ENCODE measurements around the gene SIL1.
"Not testable (repeated sequence)": the region's sequence is repeated elsewhere in the genome, so short reads cannot be mapped to it uniquely, and the experiment has no call there.

The SIL1 gene

GRCh38 chr5:139197710-139198669, at the start of gene SIL1:
TSS of gene SIL1 (minus strand) at chr5:139198368. CDS start at chr5:139127843, 70,525 bp downstream.
- peaks cover 32% of the 10 kb centered on the region for H3K4me1 Mint-ChIP-seq
- no peaks in the 10 kb centered on the region for H3K27me3 Mint-ChIP-seq

GRCh38 chr5:139246394-139246793, 48.2 kb upstream of the SIL1 start:
- no peaks in the 10 kb centered on the region for H3K36me3 Mint-ChIP-seq
- peaks cover 20% of the 10 kb centered on the region for H3K4me1 Mint-ChIP-seq
- H3K27ac Mint-ChIP-seq, result peak overlapping the region; percentile 76
- H3K9me3 Mint-ChIP-seq, result no peaks in the 10 kb centered on the region
- H3K4me3 Mint-ChIP-seq, result peak overlapping the region; percentile 3
- H3K27me3 Mint-ChIP-seq, result no peaks in the 10 kb centered on the region

More at GRCh38 chr5:139197710-139198669, at the start of gene SIL1:
- H3K27ac Mint-ChIP-seq, result peak within 1 kb of the TSS; percentile 92
- H3K9me3 Mint-ChIP-seq, result no peaks in the 10 kb centered on the region
- H3K36me3 Mint-ChIP-seq, result peaks cover 4% of the 10 kb centered on the region
- H3K4me3 Mint-ChIP-seq, result peak within 1 kb of the TSS; percentile 95

DNA sequence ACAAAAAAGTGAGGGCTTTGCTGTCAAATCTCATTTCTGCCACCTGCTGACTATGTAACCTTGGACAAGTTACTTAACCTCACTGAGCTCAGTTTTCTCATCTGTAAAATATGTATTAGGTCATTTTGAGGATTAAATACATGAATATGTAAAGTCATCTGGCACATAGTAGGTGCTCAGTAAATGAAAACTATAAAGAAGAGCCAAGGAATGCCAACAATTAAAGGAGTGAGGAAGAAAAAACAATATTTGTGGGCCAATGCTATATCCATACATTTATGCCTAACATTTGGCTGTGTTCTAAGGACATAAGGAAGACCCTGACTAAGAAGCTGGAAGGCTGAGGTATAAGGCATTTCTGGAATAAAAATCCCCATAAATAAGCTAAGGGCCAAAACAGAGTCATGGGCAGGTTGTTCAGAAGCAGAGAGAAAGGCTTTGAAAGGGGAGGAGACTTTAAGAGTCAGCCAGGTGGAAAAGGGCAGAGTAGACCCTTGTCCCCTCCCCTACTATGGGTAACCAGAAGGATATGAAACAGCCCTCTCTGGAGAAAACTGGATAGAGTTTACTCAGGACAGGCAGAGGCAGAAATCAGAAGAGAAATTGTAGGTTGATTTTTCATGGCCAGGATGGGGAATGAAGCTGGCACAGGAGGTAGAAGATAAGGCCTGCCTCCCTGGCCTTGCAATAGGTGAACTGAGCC, 47.6 kb upstream of the SIL1 start:
- Mint-ChIP-seq H3K27ac (peak overlapping the region; percentile 76), H3K4me3 (peak overlapping the region; percentile 3)

DNA sequence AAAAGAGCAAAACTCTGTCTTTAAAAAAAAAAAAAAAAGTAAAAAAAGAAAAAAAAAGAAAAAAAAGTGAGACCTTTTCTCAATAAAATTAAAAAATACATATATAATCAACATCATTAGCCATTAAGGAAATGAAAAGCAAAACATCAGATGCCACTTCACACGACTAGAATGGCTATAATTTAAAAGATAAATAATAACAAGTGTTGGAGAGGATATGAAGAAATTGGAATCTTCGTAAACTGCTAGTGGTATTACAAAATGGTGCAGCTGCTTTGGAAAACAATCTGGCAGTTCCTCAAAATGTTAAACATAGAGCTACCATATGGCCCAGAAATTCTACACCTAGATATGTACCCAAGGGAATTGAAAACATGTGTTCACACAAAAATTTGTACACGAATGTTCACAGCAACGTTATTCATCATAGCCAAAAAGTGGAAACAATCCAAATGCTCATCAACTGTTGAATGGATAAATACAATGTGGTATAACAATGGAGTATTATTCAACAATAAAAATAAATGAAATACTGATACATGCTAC, 45.3 kb upstream of the SIL1 start:
- Mint-ChIP-seq H3K9me3 (no peaks in the 10 kb centered on the region), H3K27ac (no peak overlapping the region), H3K4me3 (no peak overlapping the region), H3K36me3 (no peaks in the 10 kb centered on the region), H3K4me1 (peaks cover 20% of the 10 kb centered on the region), H3K27me3 (no peaks in the 10 kb centered on the region)

More for the DNA sequence above, 47.6 kb upstream of the SIL1 start:
- Mint-ChIP-seq H3K4me1 (peaks cover 20% of the 10 kb centered on the region), H3K9me3 (no peaks in the 10 kb centered on the region), H3K36me3 (no peaks in the 10 kb centered on the region), H3K27me3 (no peaks in the 10 kb centered on the region)

DNA sequence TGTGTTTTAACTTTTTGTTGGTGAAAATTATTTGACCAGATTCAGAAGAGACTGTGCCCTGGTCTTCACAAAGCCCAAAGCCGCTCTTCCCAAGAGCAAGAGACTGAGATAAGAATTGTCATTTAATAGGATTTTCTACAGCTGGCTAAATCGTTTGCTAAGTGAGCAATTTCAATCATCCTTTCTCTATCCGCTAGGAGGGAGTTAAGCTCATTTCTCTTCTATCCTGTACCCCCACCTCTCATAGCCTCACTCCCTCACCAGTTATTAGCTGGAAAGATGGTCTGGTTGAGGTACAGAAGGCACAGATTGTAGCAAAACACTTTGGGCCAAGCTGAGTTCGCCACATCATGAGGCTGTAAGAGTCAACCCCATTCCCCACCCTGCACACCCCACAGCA, 43.0 kb upstream of the SIL1 start:
- H3K27ac Mint-ChIP-seq, result no peak overlapping the region
- no peaks in the 10 kb centered on the region for H3K36me3 Mint-ChIP-seq
- H3K9me3 Mint-ChIP-seq, result no peaks in the 10 kb centered on the region
- no peak overlapping the region for H3K4me3 Mint-ChIP-seq
- H3K27me3 Mint-ChIP-seq, result no peaks in the 10 kb centered on the region
- peaks cover 7% of the 10 kb centered on the region for H3K4me1 Mint-ChIP-seq

GRCh38 chr5:139236479-139236878, 38.3 kb upstream of the SIL1 start:
- no peaks in the 10 kb centered on the region for H3K9me3 Mint-ChIP-seq
- no peaks in the 10 kb centered on the region for H3K4me1 Mint-ChIP-seq
- no peaks in the 10 kb centered on the region for H3K36me3 Mint-ChIP-seq
- no peak overlapping the region for H3K27ac Mint-ChIP-seq
- no peaks in the 10 kb centered on the region for H3K27me3 Mint-ChIP-seq
- no peak overlapping the region for H3K4me3 Mint-ChIP-seq

- Mint-ChIP-seq H3K4me1 (no peaks in the 10 kb centered on the region), H3K27ac (no peak overlapping the region), H3K4me3 (no peak overlapping the region), H3K36me3 (no peaks in the 10 kb centered on the region), H3K27me3 (no peaks in the 10 kb centered on the region), H3K9me3 (no peaks in the 10 kb centered on the region)
Measured at GRCh38 chr5:139232147-139232724, 34.1 kb upstream of the SIL1 start.

GRCh38 chr5:139228201-139228803, 30.1 kb upstream of the SIL1 start:
- Mint-ChIP-seq H3K27ac (no peak overlapping the region), H3K9me3 (no peaks in the 10 kb centered on the region), H3K27me3 (no peaks in the 10 kb centered on the region), H3K4me1 (no peaks in the 10 kb centered on the region), H3K36me3 (no peaks in the 10 kb centered on the region), H3K4me3 (no peak overlapping the region)

DNA sequence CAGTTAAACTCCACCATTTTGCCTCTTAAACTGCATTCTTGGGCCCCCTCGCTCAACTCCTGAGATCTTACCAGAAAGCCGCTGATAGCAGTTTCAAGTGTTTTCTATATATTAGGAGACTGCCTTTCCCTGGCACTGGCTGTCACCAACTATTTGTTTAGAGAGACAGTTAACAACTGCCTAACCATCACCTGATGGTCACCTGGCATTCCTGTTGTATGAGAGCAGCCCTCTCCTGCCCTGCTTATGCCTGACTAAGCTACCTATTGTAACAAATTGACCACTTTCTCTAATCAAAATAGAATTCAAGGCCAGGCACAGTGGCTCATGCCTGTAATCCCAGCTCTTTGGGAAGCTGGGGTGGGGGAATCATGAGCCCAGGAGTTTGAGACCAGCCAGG, 28.0 kb upstream of the SIL1 start:
- Mint-ChIP-seq H3K4me1 (no peaks in the 10 kb centered on the region), H3K4me3 (no peak overlapping the region), H3K9me3 (no peaks in the 10 kb centered on the region), H3K27ac (no peak overlapping the region), H3K36me3 (no peaks in the 10 kb centered on the region), H3K27me3 (peaks cover 1% of the 10 kb centered on the region)

DNA sequence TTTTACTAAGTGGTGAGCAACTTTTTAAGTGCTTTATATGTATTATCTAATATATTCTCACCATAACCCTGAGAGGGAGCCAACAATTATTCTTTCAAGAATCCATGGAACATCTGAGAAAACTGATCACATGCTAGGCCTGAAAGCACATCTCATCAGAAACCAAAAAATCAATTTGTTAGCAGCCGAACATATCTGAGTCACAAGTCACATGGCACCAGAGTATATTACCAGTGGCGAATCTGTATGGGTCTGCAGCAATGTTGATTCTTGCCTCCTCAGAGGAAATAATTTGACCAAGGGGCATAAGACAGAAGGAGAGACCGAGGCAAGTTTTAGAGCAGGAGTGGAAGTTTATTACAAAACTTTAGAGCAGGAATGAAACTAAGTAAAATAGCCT, 25.3 kb upstream of the SIL1 start:
- Mint-ChIP-seq H3K4me1 (no peaks in the 10 kb centered on the region), H3K4me3 (no peak overlapping the region), H3K27ac (no peak overlapping the region), H3K9me3 (no peaks in the 10 kb centered on the region), H3K36me3 (no peaks in the 10 kb centered on the region), H3K27me3 (peaks cover 1% of the 10 kb centered on the region)

DNA sequence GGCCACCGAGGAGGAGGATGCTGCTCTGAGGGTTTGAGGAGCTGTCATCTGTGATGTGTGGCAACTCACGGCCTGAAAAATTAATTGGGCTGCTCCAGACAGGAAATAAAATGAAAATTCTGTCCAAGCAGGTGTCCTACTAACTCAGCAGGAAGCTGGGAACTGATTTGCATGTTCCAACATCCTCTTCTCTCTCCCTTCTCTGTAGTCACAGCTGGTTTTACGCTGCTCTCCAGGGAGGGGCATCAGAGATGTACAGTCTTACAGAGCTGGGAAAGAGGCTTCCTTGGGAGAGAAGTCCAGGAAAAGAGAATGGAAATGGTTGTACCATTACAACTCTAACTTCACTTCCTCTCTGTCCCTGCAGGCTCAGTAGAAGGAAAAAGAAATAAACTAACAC, 24.2 kb upstream of the SIL1 start:
- Mint-ChIP-seq H3K4me1 (no peaks in the 10 kb centered on the region), H3K27ac (no peak overlapping the region), H3K9me3 (no peaks in the 10 kb centered on the region), H3K36me3 (no peaks in the 10 kb centered on the region), H3K27me3 (peaks cover 1% of the 10 kb centered on the region), H3K4me3 (no peak overlapping the region)

DNA sequence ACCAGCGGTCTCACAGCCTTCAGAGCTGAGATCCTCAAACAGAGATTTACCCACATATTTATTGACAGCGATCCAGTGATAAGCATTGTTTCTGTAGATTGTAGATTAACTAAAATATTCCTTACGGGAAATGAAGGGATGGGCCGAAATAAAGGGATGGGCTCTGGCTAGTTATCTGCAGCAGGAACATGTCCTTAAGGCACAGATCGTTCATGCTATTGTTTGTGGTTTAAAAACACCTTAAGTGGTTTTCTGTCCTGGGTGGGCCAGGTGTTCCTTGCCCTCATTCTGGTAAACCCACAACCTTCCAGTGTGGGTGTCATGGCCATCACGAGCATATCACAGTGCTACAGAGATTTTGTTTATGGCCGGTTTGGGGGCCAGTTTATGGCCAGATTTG, 19.9 kb upstream of the SIL1 start:
- H3K27me3 Mint-ChIP-seq, H3K4me3 Mint-ChIP-seq, H3K36me3 Mint-ChIP-seq, H3K4me1 Mint-ChIP-seq, H3K27ac Mint-ChIP-seq, H3K9me3 Mint-ChIP-seq: not testable (repeated sequence)

GRCh38 chr5:139215107-139215975, 17.2 kb upstream of the SIL1 start:
- peaks cover 4% of the 10 kb centered on the region for H3K4me1 Mint-ChIP-seq
- no peaks in the 10 kb centered on the region for H3K36me3 Mint-ChIP-seq
- H3K4me3 Mint-ChIP-seq, result no peak overlapping the region
- H3K9me3 Mint-ChIP-seq, result no peaks in the 10 kb centered on the region
- no peak overlapping the region for H3K27ac Mint-ChIP-seq
- H3K27me3 Mint-ChIP-seq, result no peaks in the 10 kb centered on the region

GRCh38 chr5:139214646-139215045, 16.5 kb upstream of the SIL1 start:
- Mint-ChIP-seq H3K27me3 (no peaks in the 10 kb centered on the region), H3K27ac (no peak overlapping the region), H3K4me3 (no peak overlapping the region), H3K4me1 (peaks cover 4% of the 10 kb centered on the region), H3K36me3 (no peaks in the 10 kb centered on the region), H3K9me3 (no peaks in the 10 kb centered on the region)

Measured in activated naive CD4-positive, alpha-beta T cell treated with anti-CD3 and anti-CD28 coated beads, Interleukin-2, amount 50 U/mL, for 24 hours (primary cell).